Activated T-cell treated with anti-CD3 and anti-CD28 coated beads, Interleukin-2, amount 50 U/mL, for 72 hours (primary cell): ENCODE results near the gene CHST10. TPM values are rescaled to one million over a fixed set of nuclear protein-coding genes. Genes with fewer than 3 reads are reported as not detected.
A peak's percentile ranks its signal among the peaks of the same experiment; 100 is the strongest.
"Not testable (repeated sequence)": the region's sequence is repeated elsewhere in the genome, so short reads cannot be mapped to it uniquely, and the experiment has no call there.

ENCODE experiments used
- ATAC-seq, 2 donors: fragments of 150-1000 bp; cut with Tn5 transposase; replicated peaks in 1 of 2; 2 replicates each; pipeline ENCODE4 v1.10.0; 2021; ENCODE audit warnings: moderate library complexity in 2 of 2, mild to moderate bottlenecking in 1 of 2
- DNase-seq, 2 donors: peaks; one replicate each; pipeline ENCODE4 v3.0.0; 2021 to 2022; ENCODE audit warnings: mixed read lengths in 1 of 2
- H3K27ac Mint-ChIP-seq: one replicate; pipeline ENCODE4 v1.8.0; 2022; ENCODE audit warnings: mild to moderate bottlenecking, moderate library complexity, mixed read lengths
- H3K27me3 Mint-ChIP-seq: one replicate; pipeline ENCODE4 v1.8.0; 2022; ENCODE audit warnings: low read depth, mixed read lengths
- H3K36me3 Mint-ChIP-seq, 2 donors: one replicate each; pipeline ENCODE4 v1.8.0; 2022; ENCODE audit warnings: mixed read lengths in 2 of 2, mild to moderate bottlenecking in 1 of 2; ENCODE audit not compliant: insufficient read depth in 2 of 2
- H3K4me1 Mint-ChIP-seq: one replicate; pipeline ENCODE4 v1.8.0; 2022; ENCODE audit warnings: low read depth, mixed read lengths
- H3K4me3 Mint-ChIP-seq, 2 donors: one replicate each; pipeline ENCODE4 v1.8.0; 2022; ENCODE audit warnings: mild to moderate bottlenecking in 2 of 2, mixed read lengths in 2 of 2, moderate library complexity in 2 of 2
- H3K9me3 Mint-ChIP-seq, 2 donors: one replicate each; pipeline ENCODE4 v1.8.0; 2022; ENCODE audit warnings: mixed read lengths in 2 of 2
- total RNA-seq, 2 donors: library from RNA; stranded (reverse); gene quantifications; one replicate each; pipeline ENCODE4 v1.2.3, GENCODE V29; 2022

Gene CHST10, protein sequence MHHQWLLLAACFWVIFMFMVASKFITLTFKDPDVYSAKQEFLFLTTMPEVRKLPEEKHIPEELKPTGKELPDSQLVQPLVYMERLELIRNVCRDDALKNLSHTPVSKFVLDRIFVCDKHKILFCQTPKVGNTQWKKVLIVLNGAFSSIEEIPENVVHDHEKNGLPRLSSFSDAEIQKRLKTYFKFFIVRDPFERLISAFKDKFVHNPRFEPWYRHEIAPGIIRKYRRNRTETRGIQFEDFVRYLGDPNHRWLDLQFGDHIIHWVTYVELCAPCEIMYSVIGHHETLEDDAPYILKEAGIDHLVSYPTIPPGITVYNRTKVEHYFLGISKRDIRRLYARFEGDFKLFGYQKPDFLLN
- 1 to 10 TPM; 7.5 to 7.8 TPM for total RNA-seq

DNA sequence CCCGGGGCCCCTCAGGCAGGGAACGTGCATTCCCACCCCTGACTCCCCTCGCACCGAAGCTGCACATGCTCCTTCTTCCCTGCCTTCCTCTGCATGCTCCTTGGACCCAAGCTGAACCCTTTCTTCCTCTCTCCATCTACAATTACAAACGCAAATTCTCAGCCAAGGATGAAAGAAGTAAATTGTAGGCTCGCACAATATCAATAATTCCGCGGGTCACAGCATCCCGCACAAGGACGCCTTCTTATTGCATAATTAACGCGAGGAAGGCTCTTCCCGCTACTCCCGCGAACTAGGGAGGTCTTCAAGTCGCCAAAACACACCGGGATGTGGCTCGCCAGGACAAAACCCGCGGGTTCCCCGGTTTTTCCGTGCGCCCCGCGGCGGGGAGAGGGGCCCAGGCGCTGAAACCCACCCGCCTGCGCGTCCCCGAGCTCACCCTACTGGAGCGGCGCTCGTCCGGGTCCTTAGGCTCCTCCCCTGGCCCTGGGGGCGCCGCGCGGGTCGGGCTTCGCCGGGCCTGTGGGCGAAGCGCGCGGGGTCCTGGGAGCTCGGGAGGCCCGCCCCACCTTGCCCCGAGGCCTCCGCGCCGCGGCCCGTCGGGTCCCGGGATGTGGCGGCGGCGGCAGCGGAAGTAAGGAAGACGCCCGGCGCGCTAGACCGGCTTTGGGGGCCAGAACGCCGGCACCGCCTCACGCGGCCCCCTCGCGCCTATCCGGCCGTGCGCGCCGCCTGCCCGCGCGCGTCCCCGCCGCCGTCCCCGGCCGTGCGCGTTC, at the start of gene CHST10:
Gene CHST10, minus strand, starts transcription at position 734 of the 776 bp plus-strand sequence. CDS start 10,993 bp downstream, outside the sequence.
- H3K4me1 Mint-ChIP-seq = peaks cover 27% of the 10 kb centered on the region
- ATAC-seq = peak; percentile 97 to 99
- H3K27ac Mint-ChIP-seq = peak within 1 kb of the TSS; percentile 87
- H3K27me3 Mint-ChIP-seq = peaks cover 13% of the 10 kb centered on the region
- H3K4me3 Mint-ChIP-seq = peak within 1 kb of the TSS; percentile 96 to 99
- H3K36me3 Mint-ChIP-seq = peaks cover 2 to 3% of the 10 kb centered on the region in 2 donors
- DNase-seq = peak; percentile 73 to 74
- H3K9me3 Mint-ChIP-seq = peaks cover 0 to 3% of the 10 kb centered on the region in 2 donors

DNA sequence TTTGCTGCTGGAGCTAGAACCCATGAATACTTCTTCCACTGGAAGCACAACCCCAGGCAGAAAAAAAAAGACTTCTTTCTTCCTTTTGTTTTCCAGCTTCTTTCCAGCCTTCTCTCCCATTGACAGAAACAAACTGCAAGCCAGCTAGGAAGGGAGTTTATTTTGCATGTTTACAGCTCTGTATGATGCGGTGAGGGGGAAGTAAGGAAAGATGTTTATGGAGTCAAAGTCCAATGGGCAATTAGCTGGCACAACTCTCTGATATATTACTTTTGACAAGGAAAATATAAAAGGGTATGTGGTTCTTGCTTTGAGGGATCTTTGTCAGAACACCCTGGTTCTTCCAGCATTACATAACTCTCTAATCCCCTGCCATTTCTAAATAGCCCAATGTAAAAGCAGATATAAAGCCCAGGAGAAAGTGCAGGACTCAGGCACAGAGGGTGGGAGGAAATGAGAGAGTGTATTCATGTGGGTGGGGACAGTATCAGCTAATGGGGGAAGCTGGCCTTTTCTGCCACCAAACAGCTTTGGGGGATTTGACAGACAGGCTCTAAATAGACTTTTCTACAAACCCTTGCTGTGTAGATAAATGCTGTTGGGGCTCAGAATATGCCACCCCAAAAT, 43.5 kb upstream of the CHST10 start:
- Mint-ChIP-seq H3K27ac (no peak overlapping the region), H3K36me3 (peaks cover 0 to 8% of the 10 kb centered on the region in 2 donors), H3K4me1 (no peaks in the 10 kb centered on the region), H3K9me3 (peaks cover 2 to 6% of the 10 kb centered on the region in 2 donors), H3K27me3 (peaks cover 14% of the 10 kb centered on the region), H3K4me3 (no peak overlapping the region)
- ATAC-seq (no peak), DNase-seq (no peak)

DNA sequence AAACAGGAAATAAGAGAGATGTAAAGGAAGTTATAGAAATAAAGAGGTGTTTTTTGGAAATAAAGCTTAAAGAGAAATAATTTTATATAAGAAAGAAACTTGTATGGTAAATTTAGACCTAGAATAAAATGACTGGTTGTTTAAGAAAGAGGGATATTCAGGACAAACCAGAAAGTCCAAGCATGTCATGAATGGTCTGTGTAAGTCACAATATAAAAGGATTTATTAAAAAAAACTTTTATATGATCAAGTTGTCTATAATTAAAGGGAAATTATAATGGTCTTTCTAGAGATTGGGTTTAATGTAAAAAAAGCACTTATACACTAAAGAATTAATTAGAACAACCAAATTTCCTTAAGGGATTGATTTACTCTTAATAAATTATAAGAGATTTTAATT, 38.9 kb upstream of the CHST10 start:
- H3K4me1 Mint-ChIP-seq, H3K27me3 Mint-ChIP-seq, H3K9me3 Mint-ChIP-seq, H3K36me3 Mint-ChIP-seq, H3K27ac Mint-ChIP-seq, DNase-seq, H3K4me3 Mint-ChIP-seq, ATAC-seq: not testable (repeated sequence)

DNA sequence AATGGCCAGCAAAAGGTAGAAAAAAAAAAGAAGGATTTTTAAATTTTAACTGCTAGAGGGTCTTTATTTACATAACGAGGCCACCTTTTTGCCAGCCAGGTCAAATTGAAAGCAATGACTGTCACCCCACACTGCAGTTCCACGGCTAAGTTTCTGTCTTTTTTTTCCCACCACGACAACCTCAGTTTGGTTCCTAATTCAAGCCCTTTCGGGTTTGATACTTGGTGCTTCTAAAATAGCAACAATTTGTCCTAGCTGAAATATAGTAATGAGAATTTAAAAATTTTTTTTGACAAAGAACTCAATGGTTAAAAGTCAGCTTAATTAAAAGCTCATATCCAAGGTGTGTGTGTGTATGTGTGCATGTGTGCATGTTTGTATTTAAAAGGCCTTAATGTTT, 36.4 kb upstream of the CHST10 start:
- peaks cover 0 to 4% of the 10 kb centered on the region in 2 donors for H3K36me3 Mint-ChIP-seq
- ATAC-seq (no peak), DNase-seq (no peak)
- H3K4me3 Mint-ChIP-seq = no peak overlapping the region
- peaks cover 0 to 2% of the 10 kb centered on the region in 2 donors for H3K9me3 Mint-ChIP-seq
- no peaks in the 10 kb centered on the region for H3K27me3 Mint-ChIP-seq
- no peaks in the 10 kb centered on the region for H3K4me1 Mint-ChIP-seq
- no peak overlapping the region for H3K27ac Mint-ChIP-seq

DNA sequence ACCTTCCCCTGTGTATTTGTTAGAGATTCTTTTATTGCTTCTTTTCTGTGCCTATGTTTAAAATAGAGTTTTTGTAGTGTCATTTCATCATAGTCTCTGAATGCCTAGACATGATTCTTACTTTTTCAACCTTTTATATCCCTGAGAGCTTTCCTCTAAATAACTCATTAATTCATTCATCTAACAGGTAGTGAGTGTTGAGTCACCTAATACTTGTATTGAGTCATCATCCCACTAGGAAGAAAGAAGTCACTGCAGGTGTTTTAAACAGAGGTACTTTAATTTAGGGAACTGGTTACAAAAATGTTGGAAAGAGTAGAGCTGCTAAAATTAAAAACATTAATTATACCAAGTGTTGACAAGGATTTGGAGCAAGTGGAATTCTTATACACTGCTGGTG, 34.3 kb upstream of the CHST10 start:
- no peaks in the 10 kb centered on the region for H3K27me3 Mint-ChIP-seq
- no peak overlapping the region for H3K27ac Mint-ChIP-seq
- peaks cover 0 to 1% of the 10 kb centered on the region in 2 donors for H3K9me3 Mint-ChIP-seq
- no peak for DNase-seq
- no peak overlapping the region for H3K4me3 Mint-ChIP-seq
- H3K36me3 Mint-ChIP-seq = peaks cover 0 to under 1% of the 10 kb centered on the region in 2 donors
- no peak for ATAC-seq
- no peaks in the 10 kb centered on the region for H3K4me1 Mint-ChIP-seq

DNA sequence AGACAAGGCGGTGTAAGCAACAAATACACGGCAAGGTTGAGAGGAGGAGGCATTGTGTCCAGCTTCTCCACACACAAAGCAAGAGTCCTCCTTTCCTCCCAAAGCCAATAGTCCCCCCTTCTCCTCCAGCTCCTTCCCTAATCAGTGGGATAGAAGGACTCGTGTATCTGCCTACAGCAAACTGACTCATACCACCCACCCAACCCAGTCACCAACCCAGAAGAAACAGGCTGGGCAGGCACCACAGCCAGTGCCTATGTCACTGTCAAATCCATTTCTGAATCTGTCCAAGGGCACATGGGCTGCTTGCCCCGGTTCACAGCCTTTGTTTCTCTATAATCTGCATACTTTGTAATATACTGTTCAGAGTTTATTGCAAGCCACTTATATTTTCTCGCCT, 33.6 kb upstream of the CHST10 start:
- no peaks in the 10 kb centered on the region for H3K36me3 Mint-ChIP-seq
- H3K9me3 Mint-ChIP-seq = no peaks in the 10 kb centered on the region
- no peak overlapping the region for H3K4me3 Mint-ChIP-seq
- no peaks in the 10 kb centered on the region for H3K4me1 Mint-ChIP-seq
- DNase-seq = no peak
- no peaks in the 10 kb centered on the region for H3K27me3 Mint-ChIP-seq
- no peak overlapping the region for H3K27ac Mint-ChIP-seq
- no peak for ATAC-seq

DNA sequence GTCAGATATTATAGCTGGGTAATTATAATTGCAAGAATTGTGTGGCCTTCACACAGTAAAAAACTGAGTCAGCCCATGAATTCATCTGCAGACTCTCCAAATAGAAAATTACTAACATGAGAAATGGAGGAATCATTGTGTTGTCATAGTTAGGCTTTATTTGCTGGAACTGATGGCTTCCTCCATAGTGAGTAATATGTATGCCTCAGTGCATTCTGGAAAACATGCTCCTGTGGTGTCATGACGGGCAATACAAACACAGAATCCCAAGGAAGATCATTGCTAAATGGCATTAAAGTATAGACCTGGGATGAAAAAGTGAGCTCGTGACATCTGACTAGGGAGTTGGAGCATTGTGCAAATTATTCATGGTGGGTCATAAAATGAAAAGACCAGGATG, 29.2 kb upstream of the CHST10 start:
- Mint-ChIP-seq H3K9me3 (peaks cover 0 to 1% of the 10 kb centered on the region in 2 donors), H3K27ac (no peak overlapping the region), H3K4me3 (no peak overlapping the region), H3K4me1 (no peaks in the 10 kb centered on the region), H3K27me3 (no peaks in the 10 kb centered on the region), H3K36me3 (peaks cover 0 to 1% of the 10 kb centered on the region in 2 donors)
- DNase-seq = no peak
- no peak for ATAC-seq

DNA sequence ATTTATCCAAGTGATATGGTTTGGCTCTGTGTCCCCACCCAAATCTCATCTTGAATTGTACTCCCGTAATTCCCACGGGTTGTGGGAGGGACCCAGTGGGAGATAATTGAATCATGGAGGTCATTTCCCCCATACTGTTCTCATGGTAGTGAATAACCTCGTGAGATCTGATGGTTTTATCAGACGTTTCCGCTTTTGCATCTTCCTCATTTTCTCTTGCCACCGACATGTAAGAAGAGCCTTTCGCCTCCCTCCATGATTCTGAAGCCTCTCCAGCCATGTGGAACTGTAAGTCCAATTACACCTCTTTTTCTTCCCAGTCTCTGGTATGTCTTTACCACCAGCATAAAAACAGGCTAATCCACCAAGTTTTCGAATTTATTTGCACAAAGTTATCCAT, 20.3 kb upstream of the CHST10 start:
- Mint-ChIP-seq H3K9me3 (no peaks in the 10 kb centered on the region), H3K27me3 (peaks cover 18% of the 10 kb centered on the region), H3K36me3 (no peaks in the 10 kb centered on the region), H3K4me1 (no peaks in the 10 kb centered on the region), H3K27ac (no peak overlapping the region), H3K4me3 (no peak overlapping the region)
- no peak for DNase-seq
- no peak for ATAC-seq

DNA sequence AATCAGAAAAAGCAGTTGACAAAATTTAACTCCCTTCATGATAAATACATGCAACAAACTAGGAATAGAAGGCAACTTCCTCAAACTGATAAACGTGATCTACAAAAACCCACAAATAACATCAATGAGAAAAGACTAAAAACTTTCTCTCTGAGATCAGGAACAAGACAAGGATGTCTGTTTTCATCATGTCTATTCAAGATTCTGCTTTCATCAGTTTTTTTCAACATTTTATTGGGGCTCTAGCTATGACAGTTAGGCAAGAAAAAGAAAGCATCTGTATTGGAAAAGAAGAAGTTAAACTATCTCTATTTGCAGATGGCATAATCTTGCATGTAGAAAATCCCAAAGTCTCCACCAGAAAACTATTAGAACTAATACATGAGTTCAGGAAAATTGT, 12.3 kb upstream of the CHST10 start:
- Mint-ChIP-seq H3K9me3 (peaks cover 0 to 4% of the 10 kb centered on the region in 2 donors), H3K27me3 (peaks cover 38% of the 10 kb centered on the region), H3K36me3 (no peaks in the 10 kb centered on the region), H3K4me3 (no peak overlapping the region), H3K27ac (no peak overlapping the region), H3K4me1 (peaks cover 5% of the 10 kb centered on the region)
- no peak for ATAC-seq
- DNase-seq = no peak

DNA sequence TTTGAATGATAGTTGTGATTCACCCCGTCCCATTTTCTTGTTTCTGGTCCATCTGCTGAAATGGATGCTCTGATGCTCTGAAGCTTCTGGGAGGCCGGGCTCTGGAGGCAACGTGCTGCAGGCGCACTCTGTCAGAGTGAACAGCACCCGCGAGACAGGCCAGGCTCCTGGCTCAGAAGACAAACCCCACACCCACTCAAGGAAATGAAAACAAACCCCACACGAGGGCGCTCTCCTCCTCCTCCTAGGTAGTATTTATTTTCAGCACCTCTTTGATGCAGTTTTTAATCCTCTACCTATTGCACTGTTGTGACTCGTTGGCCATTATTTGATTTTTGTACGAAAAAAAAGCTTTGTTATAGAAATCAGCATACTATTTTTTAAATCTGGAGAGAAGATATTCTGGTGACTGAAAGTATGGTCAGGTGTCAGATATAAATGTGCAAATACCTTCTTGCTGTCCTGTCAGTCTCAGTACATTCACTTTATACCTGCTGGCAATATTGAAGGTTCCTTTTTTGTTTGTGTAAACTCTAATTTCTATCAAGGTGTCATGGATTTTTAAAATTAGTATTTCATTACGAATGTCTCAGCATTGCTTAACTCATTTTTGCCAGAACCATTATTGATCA, 10.3 kb upstream of the CHST10 start:
- DNase-seq (peak; percentile 71), ATAC-seq (peak; percentile 56 to 66)
- H3K9me3 Mint-ChIP-seq = peaks cover 0 to 4% of the 10 kb centered on the region in 2 donors
- peaks cover 5% of the 10 kb centered on the region for H3K4me1 Mint-ChIP-seq
- H3K27ac Mint-ChIP-seq = no peak overlapping the region
- peaks cover 45% of the 10 kb centered on the region for H3K27me3 Mint-ChIP-seq
- H3K4me3 Mint-ChIP-seq = no peak overlapping the region
- H3K36me3 Mint-ChIP-seq = no peaks in the 10 kb centered on the region

DNA sequence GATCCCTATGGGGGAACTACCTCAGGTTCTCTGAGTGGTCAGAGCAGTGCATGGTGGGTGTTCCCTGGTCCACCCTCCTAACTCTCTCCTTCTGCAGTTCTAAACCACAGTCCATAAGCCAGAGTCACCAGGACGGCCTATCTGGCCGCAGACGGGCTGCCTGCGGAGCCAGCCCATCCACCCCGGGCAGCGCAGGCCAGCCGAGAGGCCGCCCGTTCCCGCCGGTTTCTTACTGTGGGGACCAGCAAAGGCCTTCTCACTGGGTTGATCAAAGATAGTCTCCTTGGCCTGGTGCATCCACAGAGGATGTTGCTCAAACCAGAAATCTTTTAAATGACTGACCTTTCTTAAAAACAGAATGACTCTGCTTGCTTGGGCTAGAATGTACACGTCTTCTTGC, 9.6 kb upstream of the CHST10 start:
- Mint-ChIP-seq H3K27me3 (peaks cover 40% of the 10 kb centered on the region), H3K9me3 (peaks cover 0 to 4% of the 10 kb centered on the region in 2 donors), H3K36me3 (no peaks in the 10 kb centered on the region), H3K4me1 (peaks cover 5% of the 10 kb centered on the region), H3K27ac (no peak overlapping the region), H3K4me3 (no peak overlapping the region)
- ATAC-seq = no peak
- DNase-seq = no peak

DNA sequence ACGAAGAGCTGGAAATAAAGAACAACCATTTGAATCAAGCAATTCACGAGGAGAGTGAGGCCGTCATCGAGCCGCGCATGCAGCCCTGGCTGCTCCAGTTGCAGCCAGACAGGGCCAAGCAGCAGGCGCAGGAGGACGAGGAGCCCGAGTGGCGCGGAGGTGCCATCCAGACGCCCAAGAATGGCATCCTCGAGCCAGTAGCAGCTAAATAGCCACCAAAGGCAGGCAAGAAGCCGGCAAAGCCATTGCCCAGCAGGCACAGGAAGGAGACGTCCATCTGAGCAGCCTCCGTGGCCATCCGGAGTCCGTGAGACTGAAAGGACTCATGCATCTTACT, 8.9 kb upstream of the CHST10 start:
- Mint-ChIP-seq H3K27me3 (peaks cover 40% of the 10 kb centered on the region), H3K4me3 (no peak overlapping the region), H3K27ac (no peak overlapping the region), H3K36me3 (no peaks in the 10 kb centered on the region), H3K9me3 (peaks cover 0 to 4% of the 10 kb centered on the region in 2 donors), H3K4me1 (peaks cover 5% of the 10 kb centered on the region)
- DNase-seq = no peak
- ATAC-seq = no peak
